ENCODE results near the gene CASZ1.

Gene CASZ1

GRCh38 chr1:10821388-10821787 lies 24.9 kb upstream of the CASZ1 start:
- DNase-seq (ENCODE audit: low read depth), result no peak

- DNase-seq (ENCODE audit: low read depth), result no peak
Observed at GRCh38 chr1:10820422-10820821, 24.0 kb upstream of the CASZ1 start.

- DNase-seq (ENCODE audit: low read depth), result no peak
Observed at GRCh38 chr1:10819198-10819901, 22.9 kb upstream of the CASZ1 start.

DNA sequence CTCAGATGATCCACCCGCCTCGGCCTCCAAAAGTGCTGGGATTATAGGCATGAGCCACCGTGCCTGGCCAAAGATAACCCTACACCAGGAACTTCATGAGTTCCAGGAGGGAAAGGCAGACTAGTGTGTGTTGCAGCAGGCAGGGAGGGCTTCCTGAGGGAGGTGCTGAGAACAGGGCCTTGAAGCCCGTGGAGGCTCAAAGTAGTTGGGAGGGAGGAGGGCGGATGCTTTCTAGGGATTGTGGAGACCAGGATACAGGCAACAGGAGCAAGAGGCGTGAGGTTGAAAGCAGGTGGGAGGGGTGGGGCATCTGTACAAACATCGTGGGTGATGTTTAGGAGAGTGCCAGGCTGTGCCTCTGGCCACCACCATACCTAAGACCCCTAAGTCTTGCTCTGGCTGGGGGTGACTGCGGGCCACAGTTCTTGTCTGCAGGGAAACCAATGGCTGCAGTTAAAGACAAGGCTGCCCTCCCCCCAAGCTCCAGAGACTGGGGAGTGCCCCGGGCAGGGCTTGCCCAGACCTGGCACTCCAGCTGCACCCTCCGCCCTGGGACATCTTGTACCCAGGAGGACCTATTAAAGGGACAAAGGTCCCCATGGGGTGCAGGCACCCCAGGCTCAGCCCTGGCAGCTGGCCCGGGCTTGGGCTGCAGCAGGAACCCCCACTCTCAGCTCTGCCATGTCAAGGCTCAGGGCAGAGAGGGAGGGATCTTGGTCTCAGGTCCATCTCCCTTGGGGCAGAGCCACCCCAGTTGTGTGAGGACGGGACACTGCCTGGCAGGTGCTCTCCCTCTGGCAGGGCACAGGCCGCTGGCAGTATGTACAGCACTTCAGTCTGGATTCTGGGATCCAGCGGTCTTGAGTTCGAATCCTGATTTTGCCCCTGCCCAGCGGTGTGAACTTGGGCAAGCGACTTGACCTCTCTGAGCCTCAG lies 22.1 kb upstream of the CASZ1 start:
- no peak for DNase-seq (ENCODE audit: low read depth)

GRCh38 chr1:10816743-10817369 lies 20.4 kb upstream of the CASZ1 start:
- DNase-seq (ENCODE audit: low read depth), result no peak

DNA sequence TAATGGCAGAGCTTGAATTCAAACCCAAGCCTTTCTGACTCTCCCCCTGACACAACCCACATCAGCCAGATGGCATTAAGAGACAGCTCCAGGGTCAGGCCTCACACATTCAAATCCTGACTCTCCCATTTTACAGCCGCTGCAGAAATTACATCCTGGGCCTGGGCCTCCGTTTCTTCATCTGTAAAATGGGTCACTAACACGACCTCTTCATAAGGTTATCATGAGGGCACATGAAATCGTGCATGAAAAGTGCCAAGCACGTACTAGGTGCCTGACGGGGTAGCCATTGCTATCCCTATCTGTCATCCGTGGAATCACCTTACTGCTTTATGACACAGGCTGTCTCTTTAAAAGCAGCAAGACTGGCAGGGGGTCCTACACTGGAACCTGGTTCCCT lies 19.8 kb upstream of the CASZ1 start:
- DNase-seq (ENCODE audit: low read depth), result no peak

DNA sequence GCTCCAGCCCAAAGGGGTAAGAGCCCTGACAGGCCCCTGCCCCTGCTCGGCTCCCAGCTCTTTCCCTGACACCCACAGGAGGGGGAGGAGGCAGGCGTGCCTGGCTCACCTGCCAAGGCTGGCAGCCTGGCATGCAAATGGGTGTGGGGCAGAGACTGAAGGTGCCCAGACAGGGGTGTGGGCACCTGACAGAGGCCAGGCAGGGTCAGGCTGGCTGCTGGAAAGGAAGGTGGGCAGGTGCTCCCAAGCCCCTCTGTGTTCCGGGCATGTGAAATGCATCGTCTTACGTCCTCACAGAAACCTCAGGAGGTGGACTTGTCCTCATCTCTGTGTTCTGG lies 19.4 kb upstream of the CASZ1 start:
- DNase-seq (ENCODE audit: low read depth), result no peak

DNA sequence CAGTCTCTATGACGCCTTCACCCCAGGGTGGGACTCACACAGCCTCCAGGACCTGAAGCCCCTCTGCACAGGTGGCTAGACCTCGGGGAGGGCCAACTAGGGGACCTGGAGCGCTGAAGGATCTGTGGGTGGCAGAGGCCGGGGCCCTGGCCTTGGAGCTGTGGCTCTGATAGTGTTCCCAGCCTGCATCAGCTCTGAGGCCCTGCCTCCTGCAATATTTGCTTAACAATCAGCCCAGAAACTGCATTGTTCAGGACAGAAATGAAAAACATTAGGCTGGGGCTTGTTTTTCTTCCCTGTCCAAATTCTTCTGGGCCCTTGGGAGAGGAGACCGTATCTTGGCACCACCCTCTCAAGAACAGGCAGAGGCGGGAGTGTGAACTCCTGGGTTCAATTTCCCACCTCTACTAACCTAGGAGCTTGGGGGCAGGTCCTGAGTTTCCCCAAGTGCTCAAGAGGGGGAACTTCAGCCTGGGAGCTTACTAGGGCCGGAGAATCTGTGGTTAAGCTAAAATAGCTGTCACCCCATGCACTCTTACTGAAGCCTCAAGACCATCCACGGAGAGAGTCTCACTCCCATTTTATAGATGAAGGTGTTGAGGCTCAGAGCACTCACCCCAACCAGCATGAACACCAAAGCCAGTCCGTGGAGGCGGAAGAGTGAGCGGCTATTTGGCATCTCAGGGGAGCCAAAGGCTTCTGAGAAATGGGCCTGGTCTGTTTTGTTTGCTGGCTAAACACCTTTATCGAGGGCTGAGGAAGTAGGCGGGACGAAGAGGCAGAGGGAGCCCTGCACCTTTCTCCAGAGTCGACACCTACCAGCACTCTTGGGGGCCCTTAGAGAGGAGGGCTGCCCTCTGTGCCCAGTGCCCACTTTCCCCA lies 18.8 kb upstream of the CASZ1 start:
- DNase-seq (ENCODE audit: low read depth), result no peak

DNA sequence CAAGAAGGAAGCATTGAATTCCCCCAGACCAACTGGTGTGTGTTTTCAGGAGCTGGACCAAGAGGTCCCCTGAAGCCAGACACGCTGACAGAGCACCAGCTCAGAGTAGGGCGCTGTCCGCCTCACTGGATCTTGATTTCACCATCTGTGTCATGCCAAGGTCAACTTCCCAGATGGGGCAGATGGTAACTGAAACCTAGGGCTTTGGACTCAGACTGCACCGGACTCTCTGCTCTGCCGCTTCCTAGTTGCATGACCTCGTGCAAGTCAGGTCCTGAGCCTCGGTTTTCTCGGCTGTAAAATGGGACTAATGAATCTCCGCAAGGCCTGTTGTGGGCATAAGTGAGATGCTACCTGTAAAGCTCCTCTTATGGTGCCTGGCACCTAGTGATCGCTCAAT lies 17.9 kb upstream of the CASZ1 start:
- no peak for DNase-seq (ENCODE audit: low read depth)

DNA sequence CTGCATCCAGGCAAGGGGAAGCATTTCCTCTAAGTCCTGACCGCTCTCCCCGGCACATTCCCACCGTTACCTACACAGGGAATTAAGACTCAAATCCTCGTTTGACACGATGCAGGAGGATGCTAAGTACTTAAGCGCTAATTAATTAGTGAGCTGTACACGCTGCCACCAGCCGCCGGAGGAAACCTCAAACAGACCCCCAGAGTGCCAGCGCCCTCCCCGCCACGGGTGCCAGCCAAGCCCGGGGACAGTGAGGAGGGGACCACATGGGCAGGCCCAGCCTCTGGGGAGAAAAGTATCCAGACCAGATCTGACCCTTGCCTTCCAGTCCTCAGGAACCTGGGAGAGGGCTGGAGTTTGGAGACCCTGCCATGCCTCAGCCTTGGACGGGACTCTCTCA lies 17.4 kb upstream of the CASZ1 start:
- DNase-seq (ENCODE audit: low read depth), result no peak

- DNase-seq (ENCODE audit: low read depth), result no peak
Observed at GRCh38 chr1:10812387-10812915, 16.0 kb upstream of the CASZ1 start.

DNA sequence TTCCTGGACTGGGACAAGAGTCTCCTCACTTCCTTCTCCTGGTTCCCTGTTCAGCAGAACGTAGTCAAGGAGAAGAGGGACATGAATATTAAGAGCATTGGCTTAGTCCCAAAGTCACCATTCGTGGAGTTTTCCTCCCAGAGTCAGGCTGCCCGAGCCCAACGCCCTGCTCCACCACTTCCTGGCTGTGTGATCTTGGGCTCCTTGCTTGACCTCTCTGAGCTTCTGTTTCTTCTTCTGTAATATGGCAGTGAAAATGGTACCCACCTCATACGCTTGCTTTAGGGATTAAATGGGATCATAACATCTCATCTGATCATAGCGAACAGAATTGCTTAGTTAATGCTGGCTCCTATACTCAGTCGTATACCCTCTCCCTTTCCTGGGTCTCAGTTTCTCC lies 12.0 kb upstream of the CASZ1 start:
- DNase-seq (ENCODE audit: low read depth), result no peak

GRCh38 chr1:10806966-10807365 lies 10.5 kb upstream of the CASZ1 start:
- no peak for DNase-seq (ENCODE audit: low read depth)

- DNase-seq (ENCODE audit: low read depth), result no peak
Observed at GRCh38 chr1:10803971-10804820, 7.8 kb upstream of the CASZ1 start.

DNA sequence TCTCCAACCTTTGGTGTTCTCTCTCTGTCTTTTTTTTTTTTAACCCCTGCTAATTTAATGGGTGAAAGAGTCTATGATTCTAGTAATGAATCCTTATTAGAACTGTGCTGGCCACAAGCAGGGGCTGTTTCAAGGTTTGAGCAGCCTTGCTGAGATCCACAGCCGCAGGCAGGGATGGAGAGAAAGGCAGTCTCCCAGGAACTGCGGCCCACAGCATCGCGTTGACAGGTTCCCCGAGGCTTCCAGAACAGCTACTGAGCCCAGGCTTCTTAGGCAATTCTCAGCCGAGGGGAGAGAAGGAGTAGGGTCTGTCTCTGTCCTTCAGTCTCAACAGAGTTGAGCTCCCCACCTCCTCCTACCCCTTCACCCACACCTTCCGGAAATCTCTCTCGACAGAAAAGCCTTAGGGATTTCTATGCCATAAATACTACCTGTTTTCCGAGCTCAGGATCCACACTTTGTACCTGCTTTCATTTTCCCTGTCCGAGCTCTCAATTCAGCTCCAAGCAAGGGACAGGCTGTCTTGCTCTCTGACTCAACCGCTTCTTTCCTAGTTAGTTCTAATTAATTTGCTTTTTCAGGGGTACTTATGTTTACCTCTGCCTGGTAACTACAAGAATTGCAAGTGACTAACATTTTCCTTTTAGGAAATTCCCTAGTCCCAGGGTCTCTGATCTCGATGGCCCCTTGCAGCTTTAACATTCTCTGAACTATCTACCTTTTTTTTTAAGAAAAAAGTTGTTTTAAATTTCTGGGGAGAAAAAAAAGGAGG lies 6.7 kb upstream of the CASZ1 start:
- DNase-seq (ENCODE audit: low read depth), result no peak

DNA sequence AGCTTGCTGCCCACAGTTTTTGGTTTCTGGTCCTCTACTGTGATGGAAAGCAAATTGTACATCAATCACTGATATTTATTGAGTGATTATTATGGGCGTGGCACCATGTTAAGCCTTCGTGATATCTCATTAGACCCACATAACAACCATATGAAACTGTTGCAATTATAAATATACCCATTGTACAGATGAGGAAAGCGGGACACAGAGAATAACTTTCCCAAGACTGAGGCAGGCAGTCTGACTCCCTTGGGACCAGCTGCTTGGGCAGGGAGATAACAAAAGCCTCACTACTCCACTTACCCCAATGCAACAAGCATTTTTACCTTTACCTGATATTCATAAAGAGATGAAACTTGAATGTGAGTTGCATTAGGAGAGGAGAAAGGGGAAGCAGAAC lies 4.3 kb upstream of the CASZ1 start:
- no peak for DNase-seq (ENCODE audit: low read depth)

DNA sequence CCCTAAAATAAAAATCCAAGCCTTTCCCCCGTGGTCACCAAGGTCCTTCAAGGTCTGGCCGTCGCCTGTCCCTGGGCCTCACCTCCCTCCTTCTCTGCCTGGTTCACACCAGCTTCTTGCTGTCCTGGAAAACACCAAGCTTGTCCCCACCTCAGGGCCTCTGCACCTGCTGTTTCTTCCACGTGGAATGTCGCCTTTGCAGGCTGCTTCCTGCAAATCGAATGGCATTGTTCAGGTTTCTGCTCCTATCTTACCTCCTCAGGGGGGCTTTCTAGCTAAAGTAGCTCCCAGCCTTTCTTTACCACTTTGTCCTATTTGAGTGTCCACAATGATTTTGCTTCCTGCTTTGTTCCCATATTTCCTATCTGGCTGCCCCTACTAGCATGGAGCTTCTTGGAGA lies 3.3 kb upstream of the CASZ1 start:
- DNase-seq (ENCODE audit: low read depth), result no peak

GRCh38 chr1:10795276-10796021 lies 997 bp downstream of the CASZ1 start:
- DNase-seq (ENCODE audit: low read depth), result no peak

GRCh38 chr1:10794724-10795275 lies 1.6 kb downstream of the CASZ1 start:
- DNase-seq (ENCODE audit: low read depth), result no peak
